C4-2B (cell line): ENCODE measurements around the gene CLDN4.
"Not testable (repeated sequence)": the region's sequence is repeated elsewhere in the genome, so short reads cannot be mapped to it uniquely, and the experiment has no call there.

Source experiments
- ZFX ChIP-seq: fragments of 450-650 bp; IDR thresholded peaks from 2 replicates; pipeline ENCODE4 v1.6.1; 2017
- TF ChIP-seq, protein P1 (sequence below): fragments of 450-650 bp; conservative IDR thresholded peaks from 2 replicates; pipeline ENCODE4 v1.5.1; 2017; ENCODE audit warnings: mild to moderate bottlenecking

DNA sequence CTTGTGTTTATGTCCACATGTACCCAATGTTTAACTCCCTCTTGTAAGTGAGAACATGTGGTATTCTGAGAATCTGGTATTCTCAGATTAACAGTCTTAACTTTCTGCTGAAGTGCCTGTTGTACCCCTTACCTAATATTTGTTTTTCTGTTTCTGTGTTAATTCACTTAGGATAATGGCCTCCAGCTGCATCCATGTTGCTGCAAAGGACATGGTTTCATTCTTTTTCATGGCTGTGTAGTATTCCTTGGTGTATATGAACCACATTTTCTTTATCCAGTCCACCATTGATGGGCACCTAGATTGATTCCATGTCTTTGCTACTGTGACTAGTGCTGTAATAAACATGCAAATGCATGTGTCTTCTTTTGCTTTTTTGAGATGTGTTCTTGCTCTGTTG, 35.6 kb upstream of the CLDN4 start:
- TF ChIP-seq, protein P1, sequence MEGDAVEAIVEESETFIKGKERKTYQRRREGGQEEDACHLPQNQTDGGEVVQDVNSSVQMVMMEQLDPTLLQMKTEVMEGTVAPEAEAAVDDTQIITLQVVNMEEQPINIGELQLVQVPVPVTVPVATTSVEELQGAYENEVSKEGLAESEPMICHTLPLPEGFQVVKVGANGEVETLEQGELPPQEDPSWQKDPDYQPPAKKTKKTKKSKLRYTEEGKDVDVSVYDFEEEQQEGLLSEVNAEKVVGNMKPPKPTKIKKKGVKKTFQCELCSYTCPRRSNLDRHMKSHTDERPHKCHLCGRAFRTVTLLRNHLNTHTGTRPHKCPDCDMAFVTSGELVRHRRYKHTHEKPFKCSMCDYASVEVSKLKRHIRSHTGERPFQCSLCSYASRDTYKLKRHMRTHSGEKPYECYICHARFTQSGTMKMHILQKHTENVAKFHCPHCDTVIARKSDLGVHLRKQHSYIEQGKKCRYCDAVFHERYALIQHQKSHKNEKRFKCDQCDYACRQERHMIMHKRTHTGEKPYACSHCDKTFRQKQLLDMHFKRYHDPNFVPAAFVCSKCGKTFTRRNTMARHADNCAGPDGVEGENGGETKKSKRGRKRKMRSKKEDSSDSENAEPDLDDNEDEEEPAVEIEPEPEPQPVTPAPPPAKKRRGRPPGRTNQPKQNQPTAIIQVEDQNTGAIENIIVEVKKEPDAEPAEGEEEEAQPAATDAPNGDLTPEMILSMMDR, result not testable (repeated sequence)
- TF ChIP-seq ZFX, result not testable (repeated sequence)
